ENCODE measurements around the gene CACUL1. TPM values are rescaled to one million over a fixed set of nuclear protein-coding genes. Genes with fewer than 3 reads are reported as not detected.
A peak's percentile ranks its signal among the peaks of the same experiment; 100 is the strongest.

Gene CACUL1
- total and polyA plus RNA-seq, 10 donors, result 4.3 to 56.7 (median 34.9) TPM

GRCh38 chr10:118708571-118708970 is 46.2 kb downstream of the CACUL1 start:
- no peak overlapping the region for H3K27ac ChIP-seq
- intact Hi-C loops (cut with DNase I; ENCODE audit: low total_unique reads), result no loop called here
- H3K36me3 ChIP-seq, result peaks cover 0 to 53% (median 19%) of the 10 kb centered on the region in 6 donors
- H3K4me1 ChIP-seq, result no peaks in the 10 kb centered on the region
- TF ChIP-seq POLR2AphosphoS5 (IDR thresholded peaks at IDR 0.05), result no peak
- no peak for TF ChIP-seq POLR2A (IDR thresholded peaks at IDR 0.05)
- no peak for TF ChIP-seq CTCF (IDR thresholded peaks at IDR 0.05 in 8 of 11, conservative IDR thresholded peaks at IDR 0.05 in 3 of 11)
- no peaks in the 10 kb centered on the region for H3K27me3 ChIP-seq (replicated peaks in 1 of 7)
- no peak overlapping the region for H3K4me3 ChIP-seq
- no peaks in the 10 kb centered on the region for H3K9me3 ChIP-seq
- 85 to 94% (median 90%) methylated on average over 7 of the region's 7 CpGs for WGBS, 5 donors
- no peak for DNase-seq

DNA sequence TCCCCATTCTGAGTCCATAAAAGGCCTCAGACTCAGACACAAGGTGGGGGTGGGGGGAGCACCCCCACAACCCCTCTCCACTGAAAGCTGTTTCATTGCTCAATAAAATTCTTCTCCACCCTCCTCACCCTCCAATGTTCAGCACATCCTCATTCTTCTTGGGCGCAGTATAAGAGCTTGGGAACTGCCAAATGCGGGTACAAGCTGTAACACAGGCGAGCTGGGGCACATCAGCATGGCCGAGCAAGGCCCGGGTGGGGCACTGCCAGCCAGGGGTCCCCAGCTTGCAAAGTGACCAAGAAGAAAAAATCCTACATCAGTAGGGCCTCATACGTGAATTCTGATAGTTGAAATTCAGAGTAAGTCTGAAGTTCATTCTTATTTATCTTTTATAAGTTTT is 50.1 kb downstream of the CACUL1 start:
- Histone ChIP-seq H3K27me3 (replicated peaks in 1 of 7) (no peaks in the 10 kb centered on the region), H3K4me3 (no peak overlapping the region), H3K27ac (no peak overlapping the region), H3K9me3 (no peaks in the 10 kb centered on the region), H3K36me3 (peaks cover 0 to 68% (median 15%) of the 10 kb centered on the region in 6 donors), H3K4me1 (no peaks in the 10 kb centered on the region)
- no peak for DNase-seq
- 97 to 99% (median 98%) methylated on average over 6 of the region's 6 CpGs for WGBS, 5 donors
- intact Hi-C loops (cut with DNase I; ENCODE audit: low total_unique reads), result no loop called here
- TF ChIP-seq POLR2AphosphoS5 (IDR thresholded peaks at IDR 0.05) (no peak), CTCF (IDR thresholded peaks at IDR 0.05 in 8 of 11, conservative IDR thresholded peaks at IDR 0.05 in 3 of 11) (no peak), POLR2A (IDR thresholded peaks at IDR 0.05) (no peak)

DNA sequence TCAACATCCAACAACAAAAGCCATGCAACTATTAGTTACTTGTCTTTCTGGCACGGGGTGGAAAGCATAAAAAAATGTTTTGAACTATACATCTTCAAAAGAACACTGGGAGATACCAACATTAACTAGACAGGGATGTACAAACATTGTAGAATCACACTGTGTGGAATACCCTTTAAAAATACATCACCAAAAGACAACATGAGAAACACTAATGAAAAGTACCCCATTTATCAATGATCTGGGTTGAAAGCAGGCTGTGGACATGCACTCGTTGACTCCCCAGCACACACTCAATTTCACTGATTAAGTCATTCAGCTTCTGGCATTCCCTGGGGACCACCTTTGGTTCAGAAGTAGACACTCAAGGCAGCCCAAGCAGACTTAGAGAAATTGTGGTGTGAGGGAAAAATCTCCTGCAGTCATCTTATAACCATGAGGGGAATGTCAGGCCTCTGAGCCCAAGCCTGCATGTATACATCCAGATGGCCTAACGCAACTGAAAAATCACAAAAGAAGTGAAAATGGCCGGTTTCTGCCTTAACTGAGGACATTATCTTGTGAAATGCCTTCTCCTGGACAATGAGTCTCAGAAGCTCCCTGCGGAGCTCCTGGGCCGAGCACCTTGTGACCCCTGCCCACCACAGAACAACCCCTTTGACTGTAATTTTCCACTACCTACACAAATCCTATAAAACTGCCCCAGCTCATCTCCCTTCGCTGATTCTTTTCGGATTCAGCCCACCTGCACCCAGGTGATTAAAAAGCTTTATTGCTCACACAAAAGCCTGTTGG is 53.0 kb downstream of the CACUL1 start:
- no peaks in the 10 kb centered on the region for H3K27me3 ChIP-seq (replicated peaks in 1 of 7)
- H3K4me1 ChIP-seq, result peaks cover 0 to 15% (median 3%) of the 10 kb centered on the region in 6 donors
- no peak for TF ChIP-seq CTCF (IDR thresholded peaks at IDR 0.05 in 8 of 11, conservative IDR thresholded peaks at IDR 0.05 in 3 of 11)
- TF ChIP-seq POLR2A (IDR thresholded peaks at IDR 0.05), result no peak
- TF ChIP-seq POLR2AphosphoS5 (IDR thresholded peaks at IDR 0.05), result no peak
- DNase-seq, result no peak
- peaks cover 0 to 75% (median 13%) of the 10 kb centered on the region in 6 donors for H3K36me3 ChIP-seq
- H3K27ac ChIP-seq, result no peak overlapping the region
- no peaks in the 10 kb centered on the region for H3K9me3 ChIP-seq
- H3K4me3 ChIP-seq, result no peak overlapping the region
- intact Hi-C loops (cut with DNase I; ENCODE audit: low total_unique reads), result no loop called here
- WGBS, 5 donors, result 85 to 96% (median 91%) methylated on average over 8 of the region's 8 CpGs

DNA sequence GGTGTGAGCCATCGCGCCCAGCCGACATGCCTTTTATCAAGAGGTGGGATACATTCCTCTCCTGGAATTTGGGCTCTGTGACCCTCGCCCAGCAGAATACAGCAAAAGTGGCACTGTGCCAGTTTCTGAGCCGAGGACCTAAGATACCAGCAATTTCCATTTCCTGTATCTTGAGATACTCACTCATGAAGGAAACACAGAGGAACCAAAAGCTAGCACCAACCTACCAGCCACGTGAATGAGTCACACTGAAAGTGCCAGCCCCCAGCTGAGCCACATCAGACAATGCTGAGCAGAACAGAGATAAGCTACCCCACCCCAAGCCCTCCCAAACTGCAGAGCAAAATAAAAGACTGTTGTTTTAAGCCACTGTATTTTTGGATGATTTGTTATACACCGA is 56.3 kb downstream of the CACUL1 start:
- intact Hi-C loops (cut with DNase I; ENCODE audit: low total_unique reads), result no loop called here
- DNase-seq, result peak; percentile 73
- TF ChIP-seq POLR2A (IDR thresholded peaks at IDR 0.05) (no peak), POLR2AphosphoS5 (IDR thresholded peaks at IDR 0.05) (no peak), CTCF (IDR thresholded peaks at IDR 0.05 in 8 of 11, conservative IDR thresholded peaks at IDR 0.05 in 3 of 11) (no peak)
- peaks cover 0 to 83% (median 5%) of the 10 kb centered on the region in 6 donors for H3K36me3 ChIP-seq
- H3K9me3 ChIP-seq, result no peaks in the 10 kb centered on the region
- peaks cover 0 to 15% (median 3%) of the 10 kb centered on the region in 6 donors for H3K4me1 ChIP-seq
- no peak overlapping the region for H3K4me3 ChIP-seq
- H3K27ac ChIP-seq, result peak overlapping the region in 1 of 8 donors; percentile 5
- WGBS, 5 donors, result 58 to 72% (median 68%) methylated on average over 7 of the region's 7 CpGs
- no peaks in the 10 kb centered on the region for H3K27me3 ChIP-seq (replicated peaks in 1 of 7)
